Peyer's patch (tissue), 4 donors: ENCODE data around the gene C4orf54.

Source experiments
- POLR2A ChIP-seq, 2 donors: fragments of 450-650 bp; IDR thresholded peaks; one replicate each; pipeline ENCODE4 v1.5.1; 2017; ENCODE audit warnings: antibody characterized with exemption in 2 of 2, mild to moderate bottlenecking in 2 of 2, moderate library complexity in 2 of 2
- TF ChIP-seq, protein P1 (sequence below), 6 experiments: fragments of 450-650 bp in 4 of 6; fragments of 200-600 bp in 2 of 6; sonication (generic) in 1 of 6; IDR thresholded peaks; one replicate each; pipeline ENCODE4 v1.5.1; 2017 to 2019; ENCODE audit warnings: antibody characterized with exemption in 6 of 6, mild to moderate bottlenecking in 3 of 6, moderate library complexity in 1 of 6

DNA sequence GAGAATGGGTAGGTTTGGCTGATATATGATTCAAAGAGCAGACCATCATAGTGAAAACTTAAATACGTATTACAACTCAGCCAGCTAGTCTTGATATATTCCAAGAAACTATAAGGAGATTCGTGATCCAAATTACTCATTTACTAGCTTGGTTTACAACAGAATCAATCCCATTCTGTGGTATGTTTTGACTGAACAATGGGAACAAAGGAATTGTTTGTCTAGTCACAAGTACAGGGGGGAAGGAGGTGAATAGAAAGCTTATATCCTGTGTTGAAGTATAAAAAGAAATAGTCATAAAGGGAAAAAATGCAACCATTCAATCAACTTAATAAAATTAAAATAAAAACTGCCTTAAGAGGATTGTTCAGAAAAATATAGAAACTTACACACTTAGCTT lies 17.0 kb downstream of the C4orf54 start:
- TF ChIP-seq, protein P1, sequence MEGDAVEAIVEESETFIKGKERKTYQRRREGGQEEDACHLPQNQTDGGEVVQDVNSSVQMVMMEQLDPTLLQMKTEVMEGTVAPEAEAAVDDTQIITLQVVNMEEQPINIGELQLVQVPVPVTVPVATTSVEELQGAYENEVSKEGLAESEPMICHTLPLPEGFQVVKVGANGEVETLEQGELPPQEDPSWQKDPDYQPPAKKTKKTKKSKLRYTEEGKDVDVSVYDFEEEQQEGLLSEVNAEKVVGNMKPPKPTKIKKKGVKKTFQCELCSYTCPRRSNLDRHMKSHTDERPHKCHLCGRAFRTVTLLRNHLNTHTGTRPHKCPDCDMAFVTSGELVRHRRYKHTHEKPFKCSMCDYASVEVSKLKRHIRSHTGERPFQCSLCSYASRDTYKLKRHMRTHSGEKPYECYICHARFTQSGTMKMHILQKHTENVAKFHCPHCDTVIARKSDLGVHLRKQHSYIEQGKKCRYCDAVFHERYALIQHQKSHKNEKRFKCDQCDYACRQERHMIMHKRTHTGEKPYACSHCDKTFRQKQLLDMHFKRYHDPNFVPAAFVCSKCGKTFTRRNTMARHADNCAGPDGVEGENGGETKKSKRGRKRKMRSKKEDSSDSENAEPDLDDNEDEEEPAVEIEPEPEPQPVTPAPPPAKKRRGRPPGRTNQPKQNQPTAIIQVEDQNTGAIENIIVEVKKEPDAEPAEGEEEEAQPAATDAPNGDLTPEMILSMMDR (IDR thresholded peaks at IDR 0.05): no peak
- TF ChIP-seq POLR2A (IDR thresholded peaks at IDR 0.05): no peak
